ENCODE data around the gene SPATA46. TPM values are rescaled to one million over a fixed set of nuclear protein-coding genes. Genes with fewer than 3 reads are reported as not detected.
A peak's percentile ranks its signal among the peaks of the same experiment; 100 is the strongest.
"Not testable (repeated sequence)": the region's sequence is repeated elsewhere in the genome, so short reads cannot be mapped to it uniquely, and the experiment has no call there.

SPATA46 gene, protein sequence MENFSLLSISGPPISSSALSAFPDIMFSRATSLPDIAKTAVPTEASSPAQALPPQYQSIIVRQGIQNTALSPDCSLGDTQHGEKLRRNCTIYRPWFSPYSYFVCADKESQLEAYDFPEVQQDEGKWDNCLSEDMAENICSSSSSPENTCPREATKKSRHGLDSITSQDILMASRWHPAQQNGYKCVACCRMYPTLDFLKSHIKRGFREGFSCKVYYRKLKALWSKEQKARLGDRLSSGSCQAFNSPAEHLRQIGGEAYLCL
- not detected in 2 replicates for total RNA-seq (2014; rRNA removed; shearing (Covaris generic); ENCODE audit: low replicate concordance)

DNA sequence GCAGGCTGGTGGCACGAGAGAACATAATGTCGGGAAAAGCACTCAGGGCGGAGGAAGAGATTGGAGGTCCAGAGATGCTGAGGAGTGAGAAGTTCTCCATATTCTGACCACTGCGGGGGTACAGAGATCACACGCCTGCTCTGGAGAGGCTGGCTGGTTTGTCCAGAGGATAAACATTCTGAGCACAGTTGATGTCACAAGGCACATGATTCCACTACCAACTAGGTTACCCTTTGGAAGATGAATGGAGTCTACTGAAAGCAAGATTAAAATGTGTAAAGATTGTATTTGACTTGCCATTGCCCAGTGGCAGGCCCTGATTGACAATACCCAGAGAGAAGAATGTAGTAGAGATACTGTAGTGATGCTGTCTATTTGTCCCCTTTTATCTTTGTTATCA, at the start of gene SPATA46:
Gene SPATA46 (minus strand): TSS at position 164 of the 400 bp plus-strand sequence. CDS start 64 bp downstream, at position 100.
- no peak for DNase-seq
- Histone ChIP-seq H3K4me3 (no peak within 1 kb of the TSS), H3K36me3 (no peaks in the 10 kb centered on the region), H3K27me3 (no peaks in the 10 kb centered on the region), H3K9me3 (no peaks in the 10 kb centered on the region)

DNA sequence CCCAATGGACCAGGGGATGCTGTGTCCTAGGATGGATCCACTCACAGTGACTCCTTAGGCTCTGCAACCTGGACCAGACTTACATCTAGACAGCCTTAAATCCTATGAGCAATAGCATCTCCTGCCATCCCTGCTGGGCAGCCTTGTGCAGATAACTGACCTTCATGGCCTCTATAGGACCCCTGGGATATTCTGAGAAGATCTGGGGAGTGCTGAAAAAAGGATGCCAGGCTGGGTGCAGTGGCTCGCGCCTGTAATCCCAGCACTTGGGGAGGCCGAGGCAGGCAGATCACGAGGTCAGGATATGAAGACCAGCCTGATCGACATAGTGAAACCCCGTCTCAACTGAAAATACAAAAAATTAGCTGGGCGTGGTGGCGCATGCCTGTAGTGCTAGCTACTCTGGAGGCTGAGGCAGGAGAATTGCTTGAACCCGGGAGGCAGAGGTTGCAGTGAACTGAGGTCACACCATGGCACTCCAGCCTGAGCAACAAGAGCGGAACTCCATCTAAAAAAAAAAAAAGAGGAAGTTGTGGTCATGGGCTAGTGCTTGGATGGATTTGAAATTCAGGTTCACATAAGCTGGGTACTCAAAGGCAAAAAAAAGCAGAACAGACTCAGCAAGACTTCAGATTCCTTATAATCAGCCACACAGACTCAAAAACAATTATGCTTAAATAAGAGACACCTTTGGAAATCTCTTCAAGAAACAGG, 46.2 kb upstream of the SPATA46 start:
- Histone ChIP-seq H3K9me3 (no peaks in the 10 kb centered on the region), H3K4me3 (no peak overlapping the region), H3K36me3 (no peaks in the 10 kb centered on the region), H3K27me3 (no peaks in the 10 kb centered on the region)
- no peak for DNase-seq

DNA sequence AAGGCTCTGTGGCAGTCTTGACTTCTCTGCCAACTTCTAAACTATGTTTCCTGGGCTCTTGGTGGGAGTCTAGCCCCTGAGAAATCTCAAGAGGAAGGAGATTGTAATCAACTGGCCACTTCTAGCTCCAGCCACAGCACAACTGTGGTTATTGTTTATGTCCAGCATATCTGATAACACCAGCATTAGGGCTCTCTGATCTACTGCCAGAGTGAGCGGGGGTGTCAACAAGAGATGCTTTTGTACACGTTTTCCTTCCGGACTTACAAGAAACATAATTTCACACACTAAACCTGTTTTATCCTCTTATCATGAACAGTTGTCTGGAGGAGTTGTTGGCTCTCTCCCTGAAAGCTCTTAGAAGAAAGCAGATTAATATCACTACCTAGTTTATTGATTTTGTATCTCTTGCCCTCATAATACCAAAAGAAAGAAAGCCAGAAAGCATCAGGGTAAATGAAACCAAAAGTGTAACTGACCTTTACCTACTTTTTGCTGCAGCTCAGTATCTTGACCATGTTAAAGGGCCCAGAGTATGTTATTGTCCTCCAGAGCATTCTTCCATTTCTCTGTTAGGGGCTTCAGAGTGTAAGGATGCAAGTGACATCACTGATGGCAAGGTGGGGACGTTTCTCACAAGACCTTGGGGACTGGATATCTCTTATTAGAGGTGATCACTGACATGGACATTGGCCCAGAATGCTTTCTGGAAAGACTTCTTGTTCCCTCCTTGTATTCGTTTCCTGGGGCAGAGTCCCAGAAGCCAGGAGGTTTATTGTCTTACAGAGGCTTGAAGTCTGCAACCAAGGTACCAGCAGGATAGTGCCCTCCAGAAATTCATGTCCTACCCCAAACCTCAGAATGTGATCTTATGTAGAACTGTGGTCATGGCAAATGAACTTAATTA, 44.9 kb upstream of the SPATA46 start:
- DNase-seq = no peak
- Histone ChIP-seq H3K9me3 (no peaks in the 10 kb centered on the region), H3K27me3 (no peaks in the 10 kb centered on the region), H3K4me3 (no peak overlapping the region), H3K36me3 (no peaks in the 10 kb centered on the region)

DNA sequence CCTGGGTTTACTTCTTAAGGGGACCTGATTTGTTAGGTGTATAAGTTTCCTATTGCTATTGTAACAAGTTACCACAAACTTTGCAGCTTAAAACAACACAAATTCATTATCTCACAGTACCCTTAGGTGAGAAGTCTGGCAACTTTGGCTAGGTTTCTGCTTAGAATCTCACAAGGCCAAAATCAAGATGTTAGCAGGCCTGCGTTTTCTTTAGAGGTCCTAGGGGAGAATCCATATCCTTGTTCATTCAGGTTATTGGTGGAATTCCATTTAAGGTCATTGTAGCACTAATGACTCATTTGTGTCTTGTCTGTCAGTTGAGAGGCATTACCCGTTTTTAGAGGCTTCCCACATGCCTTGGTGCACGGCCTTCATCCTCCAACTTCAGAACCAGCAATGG, 43.5 kb upstream of the SPATA46 start:
- Histone ChIP-seq H3K27me3 (no peaks in the 10 kb centered on the region), H3K36me3 (no peaks in the 10 kb centered on the region), H3K9me3 (no peaks in the 10 kb centered on the region), H3K4me3 (no peak overlapping the region)
- DNase-seq = no peak

DNA sequence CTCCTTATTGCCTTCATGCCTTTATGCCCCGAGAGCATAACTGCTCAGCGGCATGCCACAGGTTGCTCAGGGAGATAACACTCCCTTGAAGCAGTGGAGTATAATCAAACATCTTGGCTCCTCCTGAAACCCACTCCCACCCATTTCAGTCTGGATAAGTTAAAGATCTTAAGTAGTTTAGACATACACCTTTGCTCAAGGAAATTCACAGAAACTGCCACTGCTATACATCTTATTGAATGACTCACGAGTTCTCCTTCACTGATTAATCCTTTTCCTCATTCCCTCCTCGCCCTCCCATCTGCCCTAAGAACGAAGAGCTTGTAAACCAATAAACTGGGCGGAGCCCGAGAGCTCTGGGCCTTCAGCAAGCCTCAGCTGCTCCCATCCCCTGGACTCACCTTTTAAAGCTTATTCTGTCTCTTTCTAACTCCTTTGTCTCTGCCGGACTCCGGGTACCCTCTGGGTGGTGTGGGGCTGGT, 42.8 kb upstream of the SPATA46 start:
- not testable (repeated sequence) for H3K36me3 ChIP-seq, H3K4me3 ChIP-seq, H3K27me3 ChIP-seq, H3K9me3 ChIP-seq, DNase-seq

DNA sequence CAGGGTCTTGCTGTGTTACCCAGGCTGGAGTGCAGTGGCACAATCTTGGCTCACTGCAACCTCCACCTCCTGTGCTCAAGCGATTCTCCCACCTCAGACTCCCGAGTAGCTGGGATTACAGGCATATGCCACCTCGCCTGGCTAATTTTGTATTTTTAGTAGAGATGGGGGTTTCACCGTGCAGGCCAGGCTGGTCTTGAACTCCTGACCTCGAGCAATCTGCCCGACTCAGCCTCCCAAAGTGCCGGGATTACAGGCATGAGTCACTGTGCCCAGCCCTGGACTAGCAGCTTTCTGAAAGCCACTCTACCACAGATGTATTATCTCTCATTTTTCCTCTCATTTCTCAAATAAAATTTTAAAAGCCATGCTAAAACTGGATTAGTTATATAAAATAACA, 41.9 kb upstream of the SPATA46 start:
- DNase-seq = peak; percentile 32
- H3K27me3 ChIP-seq, H3K36me3 ChIP-seq: not testable (repeated sequence)

DNA sequence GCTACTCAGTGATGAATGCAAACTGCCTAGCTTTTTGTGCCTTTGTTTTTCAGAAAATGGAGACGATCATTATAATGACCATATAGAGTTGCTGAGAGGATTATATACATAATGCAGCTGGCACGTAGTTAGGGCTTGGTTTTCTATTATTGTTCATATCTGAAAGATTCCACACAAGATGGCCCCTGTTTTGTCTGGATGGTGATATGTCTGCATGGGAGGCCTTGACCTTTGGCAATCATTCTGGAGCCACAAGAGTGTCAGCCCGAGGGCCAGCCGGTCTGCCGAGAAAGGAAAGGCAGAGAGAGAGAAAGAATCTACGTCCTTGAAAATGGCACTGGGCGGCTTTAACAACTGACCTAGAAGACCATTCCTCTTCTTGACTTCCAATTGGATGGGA, 41.0 kb upstream of the SPATA46 start:
- H3K36me3 ChIP-seq = no peaks in the 10 kb centered on the region
- peaks cover 2% of the 10 kb centered on the region for H3K9me3 ChIP-seq
- no peak overlapping the region for H3K4me3 ChIP-seq
- no peaks in the 10 kb centered on the region for H3K27me3 ChIP-seq
- DNase-seq = no peak

More for the DNA sequence above, 41.9 kb upstream of the SPATA46 start:
- not testable (repeated sequence) for H3K9me3 ChIP-seq, H3K4me3 ChIP-seq

DNA sequence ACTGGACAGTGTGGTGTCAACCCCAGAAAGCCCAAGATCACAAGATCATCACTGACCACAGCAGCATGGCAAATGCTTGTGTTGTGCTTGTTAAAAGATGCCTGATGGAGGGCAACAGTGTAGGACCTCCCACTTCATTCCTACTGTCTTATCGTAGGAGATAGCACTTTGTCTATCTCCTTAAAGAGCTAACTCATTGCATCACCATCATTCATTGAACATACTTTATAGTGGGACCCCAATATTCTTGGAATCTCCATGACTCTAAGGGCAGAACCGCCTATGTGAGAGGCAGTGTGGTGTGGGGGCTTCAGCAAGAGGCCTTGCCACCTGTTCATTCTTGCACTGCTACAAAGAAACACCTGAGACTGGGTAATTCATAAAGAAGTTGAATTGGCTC, 40.3 kb upstream of the SPATA46 start:
- DNase-seq = no peak
- no peak overlapping the region for H3K4me3 ChIP-seq
- H3K9me3 ChIP-seq = peaks cover 5% of the 10 kb centered on the region
- no peaks in the 10 kb centered on the region for H3K36me3 ChIP-seq
- no peaks in the 10 kb centered on the region for H3K27me3 ChIP-seq

DNA sequence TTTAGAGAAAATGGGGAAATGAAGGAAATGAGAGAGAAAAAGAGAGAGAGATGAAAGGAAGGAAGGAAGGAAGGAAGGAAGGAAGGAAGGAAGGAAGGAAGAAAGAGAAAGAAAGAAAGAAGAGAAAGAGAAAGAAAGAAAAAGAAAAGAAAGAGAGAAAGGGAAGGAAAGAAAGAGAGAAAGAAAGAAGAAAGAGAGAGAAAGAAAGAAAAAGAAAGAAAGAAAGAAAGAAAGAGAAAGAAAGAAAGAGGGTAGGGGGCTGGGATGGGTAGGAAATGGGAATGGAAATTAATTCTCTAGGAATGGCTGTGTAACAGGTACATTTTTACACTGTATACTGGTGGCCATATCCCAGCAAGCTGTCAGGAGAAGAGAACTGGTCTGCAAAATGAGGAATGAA, 39.6 kb upstream of the SPATA46 start:
- Histone ChIP-seq H3K9me3 (peaks cover 5% of the 10 kb centered on the region), H3K27me3 (no peaks in the 10 kb centered on the region), H3K4me3 (no peak overlapping the region), H3K36me3 (no peaks in the 10 kb centered on the region)
- DNase-seq = no peak

DNA sequence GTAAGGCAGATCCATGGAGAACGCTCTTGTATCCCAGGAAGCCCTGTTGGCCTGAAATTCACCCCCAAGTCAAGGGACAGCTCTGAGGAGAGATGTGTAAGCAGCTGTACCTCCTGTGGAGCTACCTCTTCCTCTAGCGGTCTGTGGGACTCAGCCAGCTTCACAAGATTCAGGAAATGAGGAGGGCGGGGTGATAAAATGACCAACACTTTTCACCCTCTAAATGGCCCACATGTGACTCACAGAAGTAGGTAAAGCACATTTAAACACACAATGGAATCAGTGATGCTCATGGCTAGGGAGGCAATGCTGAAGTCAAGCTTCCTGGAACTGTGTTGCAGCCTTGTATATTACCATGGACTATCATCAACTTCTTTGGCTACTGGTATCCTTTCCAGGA, 35.3 kb upstream of the SPATA46 start, which contains the start of gene SH2D1B:
Gene SH2D1B (minus strand): TSS at position 135 of the 400 bp plus-strand sequence. CDS start 120 bp downstream, at position 15.
- Histone ChIP-seq H3K27me3 (no peaks in the 10 kb centered on the region), H3K9me3 (peaks cover 5% of the 10 kb centered on the region), H3K4me3 (no peak within 1 kb of the TSS), H3K36me3 (no peaks in the 10 kb centered on the region)
- DNase-seq = peak; percentile 38

DNA sequence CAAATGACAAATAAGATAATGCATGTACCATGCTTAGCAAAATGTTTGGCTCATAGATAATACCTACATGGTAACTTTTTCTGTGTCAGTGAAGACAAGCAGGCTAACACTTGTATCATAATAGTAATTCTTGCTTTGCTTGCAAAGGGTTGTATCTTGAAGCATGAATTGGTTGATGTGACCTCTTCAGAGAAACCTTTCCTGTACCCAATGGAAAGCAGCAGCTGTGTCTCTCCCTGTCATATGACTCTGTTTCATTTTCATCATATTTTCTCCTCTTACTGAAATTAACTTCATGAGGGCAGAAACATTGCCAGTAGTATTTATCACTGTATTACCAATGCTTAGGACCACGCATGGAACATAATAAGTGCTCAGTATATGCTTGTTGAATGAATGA, 30.9 kb upstream of the SPATA46 start:
- DNase-seq = no peak
- Histone ChIP-seq H3K27me3 (no peaks in the 10 kb centered on the region), H3K4me3 (no peak overlapping the region), H3K36me3 (no peaks in the 10 kb centered on the region), H3K9me3 (peaks cover 1% of the 10 kb centered on the region; the same call in 1 of the 2 replicates)

DNA sequence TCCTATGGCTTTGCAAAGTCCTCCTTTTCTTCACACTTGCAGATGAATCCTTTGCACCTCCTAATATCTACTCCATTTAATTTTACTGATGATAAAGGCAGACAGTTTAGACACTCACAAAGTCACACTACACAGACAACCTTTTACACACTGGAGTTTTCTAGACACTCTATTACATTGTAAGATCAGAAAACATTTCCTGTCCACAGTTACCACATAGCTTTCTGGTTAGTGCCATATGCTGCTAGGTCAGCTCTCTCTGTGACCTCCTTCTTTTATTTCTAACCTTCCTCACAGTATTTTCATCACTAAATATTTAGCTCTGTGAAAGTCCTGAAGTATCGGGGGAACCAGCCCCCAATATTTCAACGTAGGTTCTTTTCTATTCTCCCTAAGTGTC, 30.2 kb upstream of the SPATA46 start:
- Histone ChIP-seq H3K36me3 (no peaks in the 10 kb centered on the region), H3K4me3 (no peak overlapping the region), H3K9me3 (no peaks in the 10 kb centered on the region), H3K27me3 (no peaks in the 10 kb centered on the region)
- no peak for DNase-seq

DNA sequence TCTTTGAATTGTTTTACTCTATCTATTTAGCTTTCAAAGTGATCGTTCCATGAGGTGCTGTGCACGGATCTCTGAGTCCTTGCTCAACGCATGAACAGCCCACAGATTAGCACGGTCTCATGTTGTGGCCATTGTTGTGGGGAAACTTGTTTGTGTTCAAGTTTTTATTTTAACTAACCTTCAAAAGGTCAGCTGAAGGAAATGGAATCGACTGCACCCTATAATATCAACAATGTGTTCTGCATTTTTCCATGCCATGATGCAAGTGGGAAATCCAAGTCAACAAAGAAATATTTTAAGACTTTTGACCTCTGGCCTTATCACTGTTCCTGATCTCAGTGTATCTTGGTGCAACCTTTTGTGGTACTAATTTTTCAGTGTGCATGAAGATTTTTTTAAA, 29.1 kb upstream of the SPATA46 start:
- H3K4me3 ChIP-seq = no peak overlapping the region
- H3K9me3 ChIP-seq = no peaks in the 10 kb centered on the region
- no peak for DNase-seq
- no peaks in the 10 kb centered on the region for H3K27me3 ChIP-seq
- no peaks in the 10 kb centered on the region for H3K36me3 ChIP-seq

DNA sequence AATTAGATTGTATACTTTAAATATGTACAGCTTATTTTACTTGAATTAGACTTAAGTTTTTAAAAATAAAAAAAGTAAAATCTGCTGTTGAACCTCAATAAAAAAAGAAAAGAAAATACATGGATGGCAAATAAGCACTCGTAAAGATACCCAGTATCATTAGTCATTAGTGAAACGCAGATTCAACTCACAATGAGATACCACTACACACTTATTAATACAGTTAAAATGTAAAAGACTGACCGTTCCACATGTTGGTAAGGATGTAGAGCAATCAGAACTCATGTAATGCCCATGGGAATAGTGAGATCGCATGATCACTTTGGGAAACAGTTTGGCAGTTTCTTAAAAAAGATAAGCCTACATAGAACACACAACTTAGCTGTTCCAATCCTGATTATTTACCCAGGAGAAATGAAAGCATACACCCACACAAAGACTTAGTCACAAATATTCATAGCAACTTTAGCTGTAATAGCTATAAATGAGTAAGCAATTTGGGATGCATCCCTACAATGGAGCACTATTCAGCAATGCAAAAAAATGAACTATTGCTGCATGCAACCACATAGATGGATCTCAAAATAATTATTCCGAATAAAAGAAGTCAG, 28.0 kb upstream of the SPATA46 start:
- no peak for DNase-seq
- Histone ChIP-seq H3K9me3 (no peaks in the 10 kb centered on the region), H3K36me3 (no peaks in the 10 kb centered on the region), H3K27me3 (no peaks in the 10 kb centered on the region), H3K4me3 (no peak overlapping the region)

DNA sequence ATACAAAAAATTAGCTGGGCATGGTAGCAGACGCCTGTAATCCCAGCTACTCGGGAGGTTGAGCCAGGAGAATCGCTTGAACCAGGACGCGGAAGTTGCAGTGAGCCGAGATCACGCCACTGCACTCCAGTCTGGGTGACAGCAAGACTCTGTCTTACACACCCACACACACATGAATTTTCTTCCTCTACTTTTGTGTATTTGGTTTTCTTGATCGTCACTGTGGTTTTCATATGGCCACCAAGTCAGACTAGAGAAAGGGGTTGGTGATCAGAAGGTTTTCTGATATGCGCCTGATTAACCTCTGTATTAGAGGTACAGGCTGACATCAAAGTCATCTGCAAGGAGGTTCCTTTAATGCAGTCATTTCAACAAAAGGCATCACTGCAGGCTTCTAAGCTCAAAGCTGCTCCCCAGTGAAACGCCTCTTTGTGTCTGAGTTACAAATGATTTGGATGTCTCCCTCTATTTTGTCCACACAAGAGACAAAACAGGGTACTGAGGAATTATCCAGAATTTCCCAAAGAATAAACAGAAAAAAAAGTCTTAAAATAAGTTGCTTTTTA, 24.2 kb upstream of the SPATA46 start:
- Histone ChIP-seq H3K9me3 (no peaks in the 10 kb centered on the region), H3K4me3 (no peak overlapping the region), H3K36me3 (no peaks in the 10 kb centered on the region), H3K27me3 (no peaks in the 10 kb centered on the region; the same call in 1 of the 2 replicates)
- no peak for DNase-seq

DNA sequence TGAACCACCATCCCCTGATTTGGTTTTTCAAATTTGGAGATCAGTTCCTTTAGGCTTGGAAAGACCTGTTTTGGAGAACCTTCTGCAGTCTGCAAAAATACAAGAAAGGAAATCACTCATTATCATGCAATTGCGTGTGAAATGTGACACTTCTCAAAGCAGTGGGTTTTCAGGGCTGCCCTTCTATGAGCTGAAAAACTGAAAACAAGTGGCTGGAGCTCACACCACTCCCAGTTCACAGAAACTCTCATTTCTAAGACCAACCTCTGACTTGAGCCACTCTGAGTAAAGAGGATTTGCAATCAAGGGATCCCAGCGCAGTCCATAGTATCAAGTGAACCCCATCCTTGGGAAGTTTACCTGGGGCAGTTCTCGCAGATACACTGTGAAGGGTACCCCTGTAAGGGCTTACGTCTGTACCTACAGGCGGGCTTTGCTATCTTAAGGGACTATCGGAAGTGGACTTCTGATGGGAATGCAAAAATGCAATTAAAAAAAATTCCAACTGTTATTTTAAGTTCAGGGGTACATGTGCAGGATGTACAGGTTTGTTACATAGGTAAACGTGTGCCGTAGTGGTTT, 22.4 kb upstream of the SPATA46 start:
- Histone ChIP-seq H3K27me3 (no peaks in the 10 kb centered on the region; the same call in 1 of the 2 replicates), H3K4me3 (no peak overlapping the region), H3K36me3 (no peaks in the 10 kb centered on the region), H3K9me3 (no peaks in the 10 kb centered on the region)
- no peak for DNase-seq

Measured in MG63 (cell line).